ENCODE measurements around the gene OPN1SW.
A peak's percentile ranks its signal among the peaks of the same experiment; 100 is the strongest.

Gene OPN1SW

GRCh38 chr7:128757203-128757602 lies 18.4 kb downstream of the OPN1SW start:
- DNase-seq, result no peak

GRCh38 chr7:128755819-128756476 lies 19.6 kb downstream of the OPN1SW start:
- peak; percentile 52 to 82 for DNase-seq

GRCh38 chr7:128755075-128755818 lies 20.3 kb downstream of the OPN1SW start:
- no peak for DNase-seq

- DNase-seq, result no peak
These were observed 23.3 kb downstream of the OPN1SW start for GRCh38 chr7:128752251-128752650.

- DNase-seq, result no peak
These were observed 28.1 kb downstream of the OPN1SW start for GRCh38 chr7:128747327-128748079.

DNA sequence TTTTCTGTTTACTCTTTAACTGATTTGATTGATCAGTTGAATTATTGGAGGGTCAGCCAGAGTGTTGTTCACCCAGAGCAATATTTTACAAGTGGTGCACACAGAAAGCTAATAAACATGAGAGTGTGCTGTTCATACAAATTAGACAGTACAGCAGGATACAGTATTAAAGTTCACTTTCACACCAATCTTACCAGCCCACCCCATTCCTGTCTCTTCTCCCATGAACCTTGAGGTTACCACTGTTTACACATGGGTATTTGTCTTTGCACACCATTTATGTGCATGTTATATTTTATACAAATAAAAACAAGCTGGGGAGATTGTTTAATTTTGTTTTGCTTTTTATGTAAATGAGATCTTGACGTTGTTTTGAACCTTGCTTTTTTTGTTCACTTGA lies 29.9 kb downstream of the OPN1SW start:
- no peak for DNase-seq

- DNase-seq, result no peak
These were observed 31.2 kb downstream of the OPN1SW start for GRCh38 chr7:128744366-128744905.

DNA sequence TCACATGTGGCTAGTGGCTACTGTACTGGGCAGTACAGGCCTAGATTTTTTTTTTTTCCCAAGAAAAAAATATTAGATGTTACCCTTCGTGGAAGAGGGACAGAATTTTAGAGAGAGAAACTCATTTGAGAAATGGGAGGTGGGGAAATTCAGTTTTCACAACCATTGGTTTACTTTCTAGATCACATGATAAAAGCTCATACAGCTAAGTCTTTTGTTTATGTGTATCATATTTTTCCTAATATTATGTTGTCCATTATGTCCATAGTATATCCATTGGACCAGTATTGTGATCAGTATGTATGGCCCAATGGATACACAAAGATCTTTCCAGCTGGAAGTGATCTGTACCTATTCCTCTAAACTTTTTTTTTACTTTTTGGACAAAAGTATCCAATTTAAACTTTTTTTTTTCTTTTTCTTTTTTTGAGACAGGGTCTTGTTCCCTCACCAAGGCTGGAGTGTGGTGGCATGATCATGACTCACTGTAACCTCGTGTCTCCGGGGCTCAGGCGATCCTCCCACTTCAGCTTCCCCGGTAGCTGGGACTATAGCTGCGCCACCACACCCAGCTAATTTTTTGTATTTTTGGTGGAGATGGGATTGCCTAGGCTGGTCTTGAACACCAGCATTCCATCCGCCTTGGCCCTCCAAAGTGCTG lies 32.4 kb downstream of the OPN1SW start:
- DNase-seq, result no peak

DNA sequence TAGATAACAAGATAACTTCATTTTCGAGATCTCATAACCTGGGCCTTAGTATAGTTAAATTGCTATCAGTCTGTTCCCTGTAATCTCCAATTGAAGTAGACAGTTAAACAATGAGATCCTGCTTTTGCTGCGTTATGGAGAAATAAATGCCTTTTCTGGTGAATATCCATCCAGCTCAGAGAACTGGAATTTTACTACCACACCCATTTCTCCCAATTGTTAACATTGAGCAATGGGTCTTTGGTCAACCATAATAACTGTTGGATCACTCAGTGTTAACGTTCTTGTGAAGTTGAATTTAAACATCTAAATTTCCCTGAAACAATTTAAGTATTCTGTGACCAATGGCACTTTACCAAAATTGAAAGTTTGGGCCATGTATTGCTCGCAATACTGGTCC lies 33.4 kb downstream of the OPN1SW start:
- DNase-seq, result no peak

GRCh38 chr7:128741491-128741890 lies 34.1 kb downstream of the OPN1SW start:
- DNase-seq, result no peak

GRCh38 chr7:128740996-128741395 lies 34.6 kb downstream of the OPN1SW start:
- peak in 1 of 2 experiments; percentile 21 for DNase-seq

DNA sequence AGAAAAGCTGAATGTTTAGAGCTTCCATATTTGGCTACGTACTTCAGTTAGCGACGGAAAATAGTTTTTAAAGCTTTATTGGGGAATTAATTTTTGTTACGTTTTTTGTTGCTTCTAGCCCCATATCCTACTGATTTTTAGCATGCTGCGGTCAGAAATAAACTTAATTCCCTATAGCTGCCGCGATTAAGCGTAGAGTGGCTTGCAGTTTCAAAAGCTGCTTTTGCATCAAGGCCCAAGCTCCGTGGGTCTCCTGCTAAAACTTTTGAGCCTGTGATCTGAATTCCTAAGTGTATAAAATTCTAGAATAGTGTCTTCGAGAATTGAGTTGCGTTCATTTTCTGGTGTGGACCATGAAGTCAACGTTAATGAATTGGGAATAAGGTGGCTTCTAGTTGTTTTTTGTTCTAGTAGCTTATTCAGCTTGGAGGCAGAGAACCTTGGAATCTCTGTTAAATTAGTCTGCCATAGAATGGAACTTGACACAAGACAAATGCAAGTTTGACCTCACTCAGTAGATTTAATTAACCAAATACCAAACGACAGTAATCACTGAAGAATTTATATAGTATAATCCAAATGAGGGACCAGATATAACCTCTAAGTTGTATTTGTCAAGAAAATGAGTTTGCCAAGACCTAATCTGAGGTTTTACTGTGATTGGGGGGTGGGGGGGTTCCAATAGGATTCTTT lies 35.5 kb downstream of the OPN1SW start:
- DNase-seq, result no peak

GRCh38 chr7:128739048-128739962 lies 36.3 kb downstream of the OPN1SW start, which contains the start of gene CALU:
TSS of gene CALU (plus strand) at chr7:128739359. CDS start at chr7:128748584, 9,225 bp downstream.
- DNase-seq, result peak; percentile 63 to 96

- no peak for DNase-seq
These were observed 37.0 kb downstream of the OPN1SW start for GRCh38 chr7:128738570-128739047.

DNA sequence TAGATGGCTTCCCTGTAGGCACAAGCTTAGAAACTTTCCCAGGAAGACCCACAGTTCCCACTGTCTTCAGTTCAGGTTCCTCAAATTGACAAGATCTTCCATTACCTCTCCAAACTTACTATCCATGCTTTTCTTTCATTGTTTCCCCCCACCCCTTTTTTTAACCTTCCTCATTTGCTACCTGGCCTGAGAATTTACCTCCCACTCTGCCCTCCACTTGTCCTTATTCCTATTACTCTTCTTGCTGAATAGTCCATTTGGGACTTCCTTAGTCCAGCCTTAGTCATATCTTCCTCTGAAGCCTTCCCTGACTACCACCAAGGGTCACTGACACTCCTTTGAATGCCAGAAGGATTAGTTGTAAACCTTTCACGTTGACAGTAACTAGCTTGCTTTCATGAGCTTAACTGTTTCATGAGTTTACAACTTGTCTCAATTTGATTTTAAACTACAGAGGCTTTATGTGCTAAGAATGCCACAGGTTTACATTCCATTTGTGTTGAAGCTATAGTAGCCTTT lies 37.7 kb downstream of the OPN1SW start:
- DNase-seq, result no peak

DNA sequence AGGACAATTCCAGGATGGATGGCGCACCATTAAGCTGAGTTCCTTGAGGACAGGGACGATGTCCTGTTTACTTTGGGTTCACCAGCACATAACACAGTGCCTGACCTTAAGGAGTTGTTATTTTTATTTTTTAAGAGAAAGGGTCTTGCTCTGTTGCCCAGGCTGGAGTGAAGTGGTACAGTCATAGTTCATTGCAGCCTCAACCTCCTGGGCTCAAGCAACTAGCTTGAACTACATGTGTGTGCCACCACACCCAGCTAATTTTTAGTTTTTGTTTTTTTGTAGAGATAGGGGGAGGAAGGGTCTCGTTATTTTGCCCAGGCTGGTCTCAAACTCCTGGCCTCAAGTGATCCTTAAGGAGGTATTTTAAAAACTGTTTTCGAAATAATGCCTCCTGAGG lies 38.2 kb downstream of the OPN1SW start:
- no peak for DNase-seq

DNA sequence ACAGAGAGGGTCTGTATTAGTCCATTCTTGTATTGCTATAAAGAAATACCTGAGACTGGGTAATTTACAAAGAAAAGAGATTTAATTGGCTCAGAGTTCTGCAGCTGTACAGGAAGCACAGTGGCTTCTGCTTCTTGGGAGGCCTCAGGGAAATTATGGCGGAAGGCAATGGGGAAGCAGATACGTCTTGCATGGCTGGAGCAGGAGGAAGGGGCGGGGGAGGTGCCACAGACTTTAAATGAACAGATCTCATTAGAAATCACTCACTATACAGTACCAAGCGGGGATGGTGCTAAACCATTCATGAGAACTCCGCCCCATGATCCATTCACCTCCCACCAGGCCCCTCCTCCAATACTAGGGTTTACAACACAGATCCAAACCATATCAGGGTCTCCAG lies 40.2 kb downstream of the OPN1SW start:
- no peak for DNase-seq

DNA sequence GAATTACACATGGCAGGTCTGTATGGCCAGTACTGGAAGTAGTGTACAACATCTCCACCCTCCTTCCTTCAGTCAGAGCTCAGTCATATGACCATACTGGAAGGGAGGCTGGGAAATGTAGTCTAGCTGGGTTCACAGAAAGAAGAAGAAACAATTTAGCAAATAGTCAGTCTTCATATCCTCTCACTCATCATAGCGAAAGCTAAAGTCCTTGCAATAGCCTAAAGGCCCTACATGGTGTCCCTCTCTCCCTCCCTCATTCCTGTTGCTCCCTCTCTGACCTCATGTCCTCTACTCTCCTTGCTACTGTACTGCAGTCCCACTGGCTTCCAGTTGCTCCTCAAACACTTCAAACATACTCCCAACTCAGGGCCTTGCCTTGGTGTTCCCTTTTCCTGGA lies 40.7 kb downstream of the OPN1SW start:
- DNase-seq, result no peak

GRCh38 chr7:128733278-128733645 lies 42.3 kb downstream of the OPN1SW start:
- DNase-seq, result no peak

DNA sequence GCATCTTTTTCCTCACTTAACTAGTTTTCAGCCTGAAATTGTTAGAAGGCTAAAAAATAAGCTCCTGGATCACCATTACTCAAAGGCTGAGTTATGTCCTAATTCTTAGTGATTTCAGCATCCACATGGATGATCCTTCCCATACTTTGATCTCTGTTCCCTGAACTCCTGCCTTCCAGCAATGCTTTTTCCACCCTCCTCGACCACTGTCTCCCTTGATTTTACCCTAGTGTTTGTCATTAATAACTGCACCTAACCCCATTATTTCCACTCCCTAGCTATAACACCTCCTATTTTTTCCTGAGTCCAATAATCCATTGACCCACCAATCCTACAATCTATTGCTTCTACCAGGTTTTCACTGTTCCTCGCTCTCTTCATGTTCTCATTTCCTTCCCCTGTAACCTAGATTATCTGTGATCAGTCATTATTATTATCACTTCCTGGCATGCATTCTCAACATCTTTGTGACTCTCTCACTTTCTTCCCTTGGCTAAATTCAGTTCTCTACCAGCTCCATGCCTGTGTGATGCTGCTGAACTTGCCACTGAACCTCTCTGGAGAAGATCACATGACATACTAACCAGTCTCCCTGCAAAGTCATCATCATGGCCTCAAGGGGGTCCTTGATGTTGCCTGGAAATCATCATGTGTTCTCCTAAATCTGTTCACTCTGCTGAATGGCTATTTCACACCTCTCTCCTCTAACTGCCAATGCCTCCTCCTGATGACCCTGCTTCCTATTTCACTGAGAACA lies 42.9 kb downstream of the OPN1SW start:
- no peak for DNase-seq

All from NCI-H446 (cell line).